ENCODE data around the gene UBE2G2.

Gene UBE2G2

GRCh38 chr21:44805226-44805625 is 3.6 kb upstream of the UBE2G2 start:
- TF ChIP-seq FOXP2 (optimal IDR thresholded peaks at IDR 0.05; ENCODE audit: borderline replicate concordance, extremely low read depth, extremely low read length, insufficient read depth) (no peak), REST (IDR thresholded peaks at IDR 0.05; ENCODE audit: insufficient read depth in 1 of 2, low read depth in 2 of 2, low read length in 2 of 2) (no peak), SIN3A (IDR thresholded peaks at IDR 0.05; ENCODE audit: borderline replicate concordance, insufficient read depth, low read length) (no peak), POLR2AphosphoS5 (IDR thresholded peaks at IDR 0.05; ENCODE audit: low read depth, low read length) (no peak)

GRCh38 chr21:44804762-44805161 is 3.1 kb upstream of the UBE2G2 start:
- TF ChIP-seq TAF1 (IDR thresholded peaks at IDR 0.05; ENCODE audit: borderline replicate concordance, insufficient read depth, low read length) (no peak), SIN3A (IDR thresholded peaks at IDR 0.05; ENCODE audit: borderline replicate concordance, insufficient read depth, low read length) (no peak)

- TF ChIP-seq FOXP2 (optimal IDR thresholded peaks at IDR 0.05; ENCODE audit: borderline replicate concordance, extremely low read depth, extremely low read length, insufficient read depth): no peak
- no peak for TF ChIP-seq REST (IDR thresholded peaks at IDR 0.05; ENCODE audit: insufficient read depth in 1 of 2, low read depth in 2 of 2, low read length in 2 of 2)
- no peak for TF ChIP-seq POLR2AphosphoS5 (IDR thresholded peaks at IDR 0.05; ENCODE audit: low read depth, low read length)
- TF ChIP-seq SIN3A (IDR thresholded peaks at IDR 0.05; ENCODE audit: borderline replicate concordance, insufficient read depth, low read length): no peak
- TF ChIP-seq TAF1 (IDR thresholded peaks at IDR 0.05; ENCODE audit: borderline replicate concordance, insufficient read depth, low read length): no peak
Measured at GRCh38 chr21:44803651-44804050, 2.0 kb upstream of the UBE2G2 start.

- TF ChIP-seq POLR2AphosphoS5 (IDR thresholded peaks at IDR 0.05; ENCODE audit: low read depth, low read length): no peak
- no peak for TF ChIP-seq FOXP2 (optimal IDR thresholded peaks at IDR 0.05; ENCODE audit: borderline replicate concordance, extremely low read depth, extremely low read length, insufficient read depth)
- TF ChIP-seq TAF1 (IDR thresholded peaks at IDR 0.05; ENCODE audit: borderline replicate concordance, insufficient read depth, low read length): no peak
- no peak for TF ChIP-seq REST (IDR thresholded peaks at IDR 0.05; ENCODE audit: insufficient read depth in 1 of 2, low read depth in 2 of 2, low read length in 2 of 2)
- TF ChIP-seq SIN3A (IDR thresholded peaks at IDR 0.05; ENCODE audit: borderline replicate concordance, insufficient read depth, low read length): no peak
Measured at GRCh38 chr21:44802396-44803153, 955 bp upstream of the UBE2G2 start.

- no peak for TF ChIP-seq SIN3A (IDR thresholded peaks at IDR 0.05; ENCODE audit: borderline replicate concordance, insufficient read depth, low read length)
- no peak for TF ChIP-seq TAF1 (IDR thresholded peaks at IDR 0.05; ENCODE audit: borderline replicate concordance, insufficient read depth, low read length)
- no peak for TF ChIP-seq FOXP2 (optimal IDR thresholded peaks at IDR 0.05; ENCODE audit: borderline replicate concordance, extremely low read depth, extremely low read length, insufficient read depth)
- TF ChIP-seq REST (IDR thresholded peaks at IDR 0.05; ENCODE audit: insufficient read depth in 1 of 2, low read depth in 2 of 2, low read length in 2 of 2): no peak
- no peak for TF ChIP-seq POLR2AphosphoS5 (IDR thresholded peaks at IDR 0.05; ENCODE audit: low read depth, low read length)
Measured at GRCh38 chr21:44800971-44801467, 601 bp downstream of the UBE2G2 start.
